ENCODE measurements around the gene MADD.

Gene MADD

DNA sequence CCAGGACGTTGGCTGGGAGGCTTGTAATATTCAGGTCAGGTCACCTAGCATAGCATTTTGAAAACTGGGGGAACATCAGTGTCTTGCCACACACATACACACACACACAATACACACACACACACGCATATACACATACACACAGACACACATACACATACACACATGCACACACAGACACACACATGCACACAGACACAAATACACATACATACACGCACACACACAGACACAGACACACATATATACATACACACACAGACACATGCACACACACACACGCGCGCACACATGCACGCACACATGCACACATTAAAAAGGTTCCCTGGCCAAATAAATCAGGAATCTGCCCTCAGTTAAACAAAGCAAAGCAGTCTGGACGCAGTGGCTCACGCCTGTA lies 70.1 kb downstream of the MADD start:
- no peak for DNase-seq (ENCODE audit: low read depth)

DNA sequence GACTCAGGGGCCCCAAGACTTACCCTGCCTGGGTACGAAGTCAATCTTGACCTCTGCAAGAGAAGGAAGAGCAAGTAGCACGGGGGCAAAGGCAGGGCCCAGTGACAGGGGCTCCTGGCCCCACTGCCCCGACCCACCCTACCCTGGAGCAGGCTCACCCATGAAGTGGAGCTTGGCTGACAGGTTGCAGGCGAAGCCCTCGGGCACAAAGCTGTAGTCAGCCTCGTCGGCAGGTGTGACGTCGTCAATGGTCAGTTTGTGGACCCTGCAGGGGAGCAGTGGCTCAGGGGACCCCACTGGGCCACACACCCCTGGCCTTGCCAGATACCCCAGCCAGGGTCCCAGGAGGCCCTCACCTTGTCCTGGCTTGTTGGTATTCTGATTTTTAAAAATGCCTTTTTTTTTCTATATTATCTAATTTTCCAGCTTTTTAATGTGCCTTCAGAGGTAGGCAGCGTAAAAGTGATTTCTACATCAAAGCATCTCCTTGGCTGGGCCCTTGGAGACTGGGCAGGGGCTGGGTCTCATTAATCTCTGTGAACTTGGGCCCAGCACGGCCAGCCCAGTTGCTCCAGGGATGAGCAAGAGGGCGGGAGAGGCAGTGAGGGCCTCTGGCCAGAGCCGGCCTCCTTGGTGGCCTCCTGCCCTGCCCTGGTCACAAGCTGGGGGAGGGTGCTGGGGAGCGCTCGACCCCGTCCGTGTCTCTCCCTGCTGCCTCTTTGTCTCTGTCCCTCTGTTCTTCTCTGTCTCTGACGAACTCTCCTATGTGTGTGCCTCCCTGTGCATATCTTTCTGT lies 71.2 kb downstream of the MADD start:
- DNase-seq (ENCODE audit: low read depth), result no peak

GRCh38 chr11:47342036-47342803 lies 72.3 kb downstream of the MADD start:
- DNase-seq (ENCODE audit: low read depth), result no peak

GRCh38 chr11:47342854-47343253 lies 72.9 kb downstream of the MADD start:
- no peak for DNase-seq (ENCODE audit: low read depth)

- no peak for DNase-seq (ENCODE audit: low read depth)
Observed at GRCh38 chr11:47345890-47346563, 76.1 kb downstream of the MADD start.

GRCh38 chr11:47347137-47347536 lies 77.2 kb downstream of the MADD start:
- DNase-seq (ENCODE audit: low read depth), result no peak

DNA sequence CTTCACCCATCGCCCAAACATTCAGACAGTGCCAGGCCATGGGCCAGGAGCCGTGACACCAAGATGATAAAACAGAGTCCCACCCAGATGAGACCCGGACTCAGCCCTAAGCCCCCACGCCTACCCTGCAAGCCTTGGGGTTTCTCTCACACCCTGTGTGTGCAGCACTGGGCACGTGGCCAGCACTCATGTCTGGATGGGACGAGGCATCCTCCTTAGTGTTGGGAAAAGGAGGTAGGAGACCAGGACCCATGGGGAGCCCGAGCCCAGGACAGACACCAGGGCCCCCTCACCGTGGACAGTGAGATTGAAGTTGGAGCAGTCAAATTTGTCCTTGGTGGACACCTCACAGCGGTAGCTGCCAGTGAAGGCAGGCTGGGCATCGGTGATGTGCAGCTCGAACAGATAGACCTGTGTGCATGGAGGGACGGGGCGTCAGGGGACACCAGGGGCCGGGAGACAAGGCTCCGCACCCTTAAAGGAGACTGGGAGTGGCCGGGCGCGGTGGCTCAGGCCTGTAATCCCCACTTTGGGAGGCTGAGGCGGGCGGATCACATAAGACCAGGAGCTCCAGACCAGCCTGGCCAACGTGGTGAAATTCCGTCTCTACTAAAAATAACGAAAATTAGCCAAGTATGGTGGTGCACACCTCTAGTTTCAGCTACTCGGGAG lies 78.3 kb downstream of the MADD start:
- no peak for DNase-seq (ENCODE audit: low read depth)

- DNase-seq (ENCODE audit: low read depth), result peak; percentile 35
Observed at GRCh38 chr11:47348859-47349258, 78.9 kb downstream of the MADD start.

DNA sequence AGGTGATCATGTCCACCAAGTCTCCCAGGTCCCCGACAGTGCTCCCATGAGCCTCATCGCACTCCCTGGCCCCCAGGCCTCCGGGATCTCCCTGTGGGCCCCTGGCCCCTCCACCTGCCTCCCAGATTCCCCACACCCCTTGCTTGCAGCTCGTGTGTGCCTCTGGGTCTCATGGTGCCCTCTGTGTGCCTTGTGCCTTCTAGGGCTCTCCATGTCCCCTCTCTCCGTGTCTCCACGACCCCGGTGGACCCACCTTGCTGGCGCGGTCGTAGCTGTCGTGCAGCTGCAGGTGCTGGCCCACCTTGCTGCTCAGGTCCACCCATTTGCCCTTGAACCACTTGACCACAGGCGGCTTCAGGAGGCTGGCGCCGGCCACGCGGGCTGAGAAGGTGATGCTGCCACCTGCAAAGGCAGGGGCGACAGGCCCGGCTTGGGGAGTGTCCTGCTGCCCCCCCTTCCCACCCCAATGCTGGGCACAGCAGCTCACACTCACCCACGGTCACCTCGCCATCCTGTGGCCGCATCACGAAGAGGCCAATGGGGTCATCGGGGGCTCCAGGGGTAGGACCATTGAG lies 79.7 kb downstream of the MADD start:
- no peak for DNase-seq (ENCODE audit: low read depth)

DNA sequence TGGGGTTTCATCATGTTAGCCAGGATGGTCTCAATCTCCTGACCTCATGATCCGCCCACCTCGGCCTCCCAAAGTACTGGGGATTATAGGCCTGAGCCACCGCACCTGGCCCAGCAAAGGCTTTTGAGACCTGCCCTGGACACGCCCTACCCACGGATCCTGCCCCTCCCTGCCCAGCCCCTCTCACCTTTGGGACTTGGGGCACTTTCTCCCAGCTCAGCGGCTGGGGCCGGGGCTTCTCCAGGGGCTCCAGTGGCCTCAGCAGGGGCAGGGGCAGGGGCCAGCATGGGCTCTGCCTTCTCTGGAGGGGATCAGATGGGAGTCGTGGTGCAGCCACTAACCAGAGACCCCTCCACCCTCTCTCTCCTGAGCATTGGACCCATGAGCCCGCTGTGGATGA lies 80.4 kb downstream of the MADD start:
- no peak for DNase-seq (ENCODE audit: low read depth)

DNA sequence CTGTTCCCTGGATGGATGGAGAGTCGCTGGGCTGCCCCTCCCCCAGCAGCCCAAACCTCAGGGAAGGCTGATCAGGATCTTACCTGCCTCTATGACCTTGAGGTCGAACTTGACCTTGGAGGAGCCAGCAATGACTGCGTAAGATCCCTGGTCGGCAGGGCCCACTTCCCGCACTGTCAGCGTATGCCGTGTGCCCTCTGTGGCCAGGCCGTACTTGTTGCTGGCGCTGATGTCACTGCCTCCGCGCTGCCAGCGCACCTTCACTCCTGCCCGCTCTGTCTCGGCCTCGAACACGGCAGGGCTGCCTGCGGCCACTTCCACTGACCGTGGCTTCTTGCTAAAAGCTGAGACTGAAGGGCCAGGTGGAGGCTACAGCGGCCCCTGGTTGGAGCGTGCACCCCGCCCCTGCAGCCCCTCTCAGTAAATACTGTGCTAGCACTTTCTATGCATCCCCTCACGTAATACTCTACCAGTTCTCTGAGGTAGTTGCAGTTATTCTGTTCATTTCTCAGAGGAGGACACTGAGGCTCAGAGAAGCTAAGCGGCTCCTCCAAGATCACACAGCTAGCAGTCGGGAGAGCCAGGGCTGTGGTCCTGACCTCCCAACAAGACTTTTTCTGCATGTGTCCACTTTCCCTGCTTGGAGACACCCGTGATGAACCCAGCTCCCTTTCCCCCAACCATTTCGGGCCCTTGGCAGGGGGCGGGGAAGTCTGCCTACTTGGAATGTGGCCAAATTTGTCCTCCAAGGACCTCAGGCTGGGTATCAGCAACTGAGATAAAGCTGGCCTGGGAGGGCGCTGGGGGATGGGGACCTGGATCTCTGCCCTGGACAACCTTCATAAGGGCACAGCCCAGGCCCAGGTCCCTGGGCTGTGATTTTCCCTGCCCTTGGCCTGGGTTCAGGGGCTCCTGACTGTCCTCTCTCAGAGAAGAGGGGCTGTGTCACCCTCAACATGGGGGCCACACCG lies 81.5 kb downstream of the MADD start:
- no peak for DNase-seq (ENCODE audit: low read depth)

DNA sequence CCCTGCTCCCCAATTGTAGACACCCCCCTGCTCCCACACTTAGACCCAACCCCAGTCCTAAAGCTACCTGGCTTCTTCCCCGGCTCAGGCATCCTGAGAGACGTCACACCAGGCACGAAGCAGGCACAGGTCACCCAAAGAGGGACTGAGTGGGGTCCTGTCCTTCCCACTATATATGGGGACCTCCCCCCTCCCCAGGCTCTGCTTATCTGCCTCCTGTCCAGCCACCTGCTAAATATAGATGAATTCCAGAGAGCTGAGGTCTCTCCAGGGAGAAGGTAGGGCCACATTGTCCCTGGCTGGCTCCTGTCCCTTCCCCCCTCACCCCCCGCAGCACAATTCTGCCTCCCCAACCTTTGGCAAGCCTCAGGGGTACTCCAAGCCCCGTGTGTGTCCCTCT lies 82.6 kb downstream of the MADD start, which contains the start of gene MYBPC3:
Gene MYBPC3, minus strand, starts transcription at position 147 of the 400 bp plus-strand sequence. Its CDS starts 55 bp downstream, at position 92.
- DNase-seq (ENCODE audit: low read depth), result no peak

DNA sequence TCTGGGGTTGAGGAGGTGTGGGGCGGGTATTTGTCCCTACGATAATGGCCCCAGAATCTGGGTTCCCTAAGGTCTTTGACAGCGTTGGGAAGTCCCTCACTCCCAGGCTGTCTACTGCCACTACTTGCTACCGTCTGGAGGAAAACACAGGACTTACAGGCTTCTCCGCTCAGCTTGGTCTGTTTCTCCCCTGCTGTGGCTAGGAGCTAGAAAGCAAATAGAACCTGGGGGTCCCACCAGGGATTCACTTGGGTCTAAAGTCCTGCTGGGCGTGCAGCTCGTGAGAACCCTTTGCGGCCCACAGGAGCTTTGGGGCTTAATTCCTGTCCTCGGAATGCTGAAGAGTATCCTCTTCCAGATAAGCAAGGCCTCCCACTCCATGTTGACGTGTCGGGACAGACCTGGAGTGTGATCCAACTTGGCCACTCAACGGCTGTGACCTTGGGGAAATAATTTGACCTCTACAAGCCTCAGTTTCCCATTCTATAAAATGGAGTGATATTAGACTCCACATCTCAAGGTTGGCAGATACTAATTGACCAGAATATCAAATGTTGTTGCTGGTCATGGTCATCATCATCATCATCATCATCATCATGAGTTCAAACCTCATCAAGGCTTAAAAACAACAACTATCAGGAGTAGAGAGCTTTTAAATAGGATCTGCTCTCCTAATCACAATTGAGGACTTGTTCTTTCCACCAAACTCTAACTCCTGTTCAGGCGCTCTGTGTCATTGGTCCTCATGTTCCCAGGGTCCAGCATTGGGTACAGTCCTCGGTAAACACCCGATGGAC lies 84.2 kb downstream of the MADD start:
- DNase-seq (ENCODE audit: low read depth), result no peak

DNA sequence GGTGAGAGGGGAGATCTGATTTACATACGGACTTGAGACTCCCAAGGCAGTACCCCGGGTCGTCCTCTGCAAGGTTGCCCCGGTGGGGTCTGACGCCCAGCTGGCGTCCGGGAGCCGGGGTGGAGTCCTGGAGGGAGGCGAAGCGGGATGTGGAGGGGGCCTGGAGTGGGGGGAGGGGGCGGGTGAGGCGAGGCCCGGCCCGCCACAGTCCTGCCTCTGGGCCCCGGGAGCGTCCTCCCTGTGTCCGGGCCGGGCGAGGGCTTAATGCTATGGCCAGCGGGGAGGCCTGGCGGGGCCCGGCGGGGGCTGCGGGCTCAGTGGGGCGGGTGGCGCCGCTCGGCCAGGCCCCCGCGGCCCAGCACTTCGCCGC lies 85.0 kb downstream of the MADD start:
- DNase-seq (ENCODE audit: low read depth), result no peak

GRCh38 chr11:47355283-47356128 lies 85.6 kb downstream of the MADD start:
- peak; percentile 91 for DNase-seq (ENCODE audit: low read depth)

- no peak for DNase-seq (ENCODE audit: low read depth)
Observed at GRCh38 chr11:47356129-47356997, 86.4 kb downstream of the MADD start.

GRCh38 chr11:47356998-47357329 lies 87.0 kb downstream of the MADD start:
- DNase-seq (ENCODE audit: low read depth), result no peak

All from iris pigment epithelial cell (primary cell).